ENCODE results near the gene USP31.

Gene USP31

GRCh38 chr16:23092072-23092800 lies 57.0 kb downstream of the USP31 start:
- DNase-seq = no peak

- no peak for DNase-seq
These were observed 60.1 kb downstream of the USP31 start for GRCh38 chr16:23089111-23089510.

- no peak for DNase-seq
These were observed 61.2 kb downstream of the USP31 start for GRCh38 chr16:23088018-23088417.

GRCh38 chr16:23085949-23086348 lies 63.3 kb downstream of the USP31 start:
- no peak for DNase-seq

GRCh38 chr16:23082161-23082788 lies 67.0 kb downstream of the USP31 start:
- DNase-seq = no peak

- DNase-seq = no peak
These were observed 67.6 kb downstream of the USP31 start for GRCh38 chr16:23081675-23082119.

- DNase-seq = no peak
These were observed 68.5 kb downstream of the USP31 start for GRCh38 chr16:23080747-23081146.

- no peak for DNase-seq
These were observed 68.9 kb downstream of the USP31 start for GRCh38 chr16:23080329-23080728.

GRCh38 chr16:23079675-23080301 lies 69.5 kb downstream of the USP31 start:
- DNase-seq = no peak

GRCh38 chr16:23074423-23074822 lies 74.8 kb downstream of the USP31 start:
- no peak for DNase-seq

- no peak for DNase-seq
These were observed 76.3 kb downstream of the USP31 start for GRCh38 chr16:23072769-23073549.

- peak; percentile 48 for DNase-seq
These were observed 77.1 kb downstream of the USP31 start for GRCh38 chr16:23072084-23072599.

- DNase-seq = no peak
These were observed 77.8 kb downstream of the USP31 start for GRCh38 chr16:23071196-23072083.

- DNase-seq = no peak
These were observed 79.4 kb downstream of the USP31 start for GRCh38 chr16:23069844-23070243.

GRCh38 chr16:23068079-23068736 lies 81.0 kb downstream of the USP31 start:
- DNase-seq = no peak

- no peak for DNase-seq
These were observed 82.6 kb downstream of the USP31 start for GRCh38 chr16:23066676-23067075.

- peak; percentile 31 for DNase-seq
These were observed 84.6 kb downstream of the USP31 start for GRCh38 chr16:23064639-23065038.

- no peak for DNase-seq
These were observed 86.7 kb downstream of the USP31 start for GRCh38 chr16:23062524-23062923.

- DNase-seq = no peak
These were observed 87.6 kb downstream of the USP31 start for GRCh38 chr16:23061669-23062068.

GRCh38 chr16:23060458-23061320 lies 88.6 kb downstream of the USP31 start:
- peak; percentile 63 for DNase-seq
